Tibial nerve (tissue), 4 donors: Measurements from ENCODE around the gene PRIM1. TPM values are rescaled to one million over a fixed set of nuclear protein-coding genes. Genes with fewer than 3 reads are reported as not detected.

Source experiments
- DNase-seq, 2 donors: peaks; one replicate each; pipeline ENCODE4 v3.0.0-alpha.2; 2019; ENCODE audit warnings: low spot score in 2 of 2
- H3K27ac ChIP-seq, 4 donors: fragments of 200-600 bp; sonication (generic) in 3 of 4; one replicate each; pipeline ENCODE4 v1.5.1; 2017 to 2019; ENCODE audit warnings: mild to moderate bottlenecking in 1 of 4
- H3K27me3 ChIP-seq, 2 donors: fragments of 200-600 bp; sonication (generic) in 1 of 2; one replicate each; pipeline versions ENCODE4 v1.5.1 to v1.6.0; 2017 to 2019
- H3K36me3 ChIP-seq, 3 donors: fragments of 200-600 bp; sonication (generic); one replicate each; pipeline ENCODE4 v1.5.1; 2018 to 2019
- H3K4me1 ChIP-seq, 4 donors: fragments of 200-600 bp; sonication (generic) in 3 of 4; one replicate each; pipeline ENCODE4 v1.5.1; 2017 to 2019
- H3K4me3 ChIP-seq, 4 donors: fragments of 200-600 bp; sonication (generic) in 3 of 4; one replicate each; pipeline ENCODE4 v1.5.1; 2017 to 2019; ENCODE audit warnings: mild to moderate bottlenecking in 1 of 4, moderate library complexity in 1 of 4
- H3K9me3 ChIP-seq, 4 donors: fragments of 200-600 bp; sonication (generic) in 3 of 4; one replicate each; pipeline ENCODE4 v1.5.1; 2017 to 2019
- CTCF ChIP-seq, 5 experiments: fragments of 200-600 bp in 3 of 5; fragments of 450-650 bp in 2 of 5; sonication (generic) in 3 of 5; IDR thresholded peaks; one replicate each; pipeline ENCODE4 v1.5.1; 2016 to 2019; ENCODE audit warnings: antibody characterized with exemption in 5 of 5, mild to moderate bottlenecking in 3 of 5, moderate library complexity in 2 of 5
- EP300 ChIP-seq, 2 donors: sonication (generic); formaldehyde crosslinking; IDR thresholded peaks; one replicate each; pipeline ENCODE4 v1.6.1; 2017; ENCODE audit warnings: antibody characterized with exemption in 2 of 2, mild to moderate bottlenecking in 1 of 2
- POLR2A ChIP-seq, 2 donors: fragments of 450-650 bp; IDR thresholded peaks; one replicate each; pipeline ENCODE4 v1.6.1; 2017; ENCODE audit warnings: antibody characterized with exemption in 2 of 2, mild to moderate bottlenecking in 2 of 2, moderate library complexity in 2 of 2
- WGBS, 2 donors: methylation state at CpG; one replicate each; pipeline ENCODE4 v1.1.5; 2018; 5-methylcytosine and 5-hydroxymethylcytosine counted together
- total RNA-seq, 4 donors: library from RNA; depleted of rRNA; stranded (reverse); fragments of >200 nt; gene quantifications; one replicate each; pipeline ENCODE4 v1.1.0, GENCODE V29; 2016

PRIM1 gene
- total RNA-seq, 4 donors from 2014 or later: 2.4 to 10.1 (median 6.1) TPM

GRCh38 chr12:56787498-56787897 lies 35.4 kb upstream of the PRIM1 start:
- no peak overlapping the region for H3K4me3 ChIP-seq
- DNase-seq: no peak
- no peaks in the 10 kb centered on the region for H3K36me3 ChIP-seq
- H3K9me3 ChIP-seq: no peaks in the 10 kb centered on the region
- TF ChIP-seq CTCF (IDR thresholded peaks at IDR 0.05): no peak
- no peak for TF ChIP-seq EP300 (IDR thresholded peaks at IDR 0.05)
- H3K27ac ChIP-seq: no peak overlapping the region
- no peaks in the 10 kb centered on the region for H3K27me3 ChIP-seq
- no peaks in the 10 kb centered on the region for H3K4me1 ChIP-seq

GRCh38 chr12:56785874-56786273 lies 33.8 kb upstream of the PRIM1 start:
- no peak for TF ChIP-seq EP300 (IDR thresholded peaks at IDR 0.05)
- TF ChIP-seq CTCF (IDR thresholded peaks at IDR 0.05): no peak
- no peak for TF ChIP-seq POLR2A (IDR thresholded peaks at IDR 0.05)
- 90 to 92% methylated on average over 1 of the region's 1 CpG for WGBS, 2 donors
- DNase-seq: no peak

GRCh38 chr12:56785141-56785865 lies 33.2 kb upstream of the PRIM1 start:
- TF ChIP-seq POLR2A (IDR thresholded peaks at IDR 0.05) (no peak), EP300 (IDR thresholded peaks at IDR 0.05) (no peak), CTCF (IDR thresholded peaks at IDR 0.05) (no peak)
- no peaks in the 10 kb centered on the region for H3K27me3 ChIP-seq
- no peak for DNase-seq
- H3K36me3 ChIP-seq: no peaks in the 10 kb centered on the region
- no peak overlapping the region for H3K4me3 ChIP-seq
- WGBS, 2 donors: 53 to 77% methylated on average over 2 of the region's 2 CpGs
- no peaks in the 10 kb centered on the region for H3K9me3 ChIP-seq
- H3K27ac ChIP-seq: no peak overlapping the region
- no peaks in the 10 kb centered on the region for H3K4me1 ChIP-seq

More at GRCh38 chr12:56785874-56786273, 33.8 kb upstream of the PRIM1 start:
- Histone ChIP-seq H3K36me3 (no peaks in the 10 kb centered on the region), H3K27ac (no peak overlapping the region), H3K4me3 (no peak overlapping the region), H3K27me3 (no peaks in the 10 kb centered on the region), H3K9me3 (no peaks in the 10 kb centered on the region), H3K4me1 (no peaks in the 10 kb centered on the region)

GRCh38 chr12:56781726-56782125 lies 29.6 kb upstream of the PRIM1 start:
- WGBS, 2 donors: 70 to 77% methylated on average over 4 of the region's 4 CpGs
- Histone ChIP-seq H3K4me1 (no peaks in the 10 kb centered on the region), H3K27ac (no peak overlapping the region), H3K4me3 (no peak overlapping the region), H3K9me3 (no peaks in the 10 kb centered on the region), H3K36me3 (no peaks in the 10 kb centered on the region), H3K27me3 (no peaks in the 10 kb centered on the region)
- no peak for TF ChIP-seq POLR2A (IDR thresholded peaks at IDR 0.05)
- no peak for TF ChIP-seq EP300 (IDR thresholded peaks at IDR 0.05)
- no peak for TF ChIP-seq CTCF (IDR thresholded peaks at IDR 0.05)
- no peak for DNase-seq

- Histone ChIP-seq H3K9me3 (no peaks in the 10 kb centered on the region), H3K4me3 (no peak overlapping the region), H3K27ac (no peak overlapping the region), H3K27me3 (no peaks in the 10 kb centered on the region), H3K36me3 (no peaks in the 10 kb centered on the region), H3K4me1 (no peaks in the 10 kb centered on the region)
- DNase-seq: no peak
- TF ChIP-seq POLR2A (IDR thresholded peaks at IDR 0.05): no peak
- 94 to 97% methylated on average over 17 of the region's 17 CpGs for WGBS, 2 donors
Measured at GRCh38 chr12:56778756-56779155, 26.6 kb upstream of the PRIM1 start.
